K562 (cell line): ENCODE data around the gene NUP210. TPM values are rescaled to one million over a fixed set of nuclear protein-coding genes. Genes with fewer than 3 reads are reported as not detected.
"Not testable (repeated sequence)": the region's sequence is repeated elsewhere in the genome, so short reads cannot be mapped to it uniquely, and the experiment has no call there.

ENCODE experiments used
- ATAC-seq: fragments of 200-7000 bp; cut with Tn5 transposase; 3 replicates; pipeline ENCODE4 v1.9.1; 2020; ENCODE audit warnings: moderate library complexity
- BruUV-seq: library from RNA; stranded (reverse); fragments of 400-500 nt; replicated peaks from 2 replicates; lab custom pipeline; 2021; lab: Mats Ljungman, UMichigan
- CTCF ChIA-PET: fragments of 300-600 bp; formaldehyde crosslinking; extraction: SDS; loops from one replicate; lab custom pipeline; 2021; ENCODE audit warnings: low intra/inter-chr PET ratio; lab: Yijun Ruan, JAX
- POLR2A ChIA-PET: fragments of 300-600, 350-650 bp; sonication (Branson Sonifier 250); formaldehyde crosslinking; extraction: SDS; loops from one replicate; lab custom pipeline; 2021; ENCODE audit warnings: antibody characterized with exemption, inconsistent platforms; lab: Yijun Ruan, JAX
- DNase-seq, 4 experiments: peaks; one replicate each; pipeline versions ENCODE4 v3.0.0 to v3.0.0-alpha.2; 2011 to 2018; ENCODE audit warnings: low spot score in 3 of 4, mixed read lengths in 3 of 4; ENCODE audit errors: extremely low read depth in 1 of 4
- FAIRE-seq: peaks from 2 replicates; lab custom pipeline; 2011; peaks lifted over from hg19 to GRCh38; lab: Jason Lieb, UNC
- H2AFZ ChIP-seq: 2 replicates; pipeline ENCODE4 v1.6.0; 2011; ENCODE audit warnings: low read depth, low read length, control low read depth, inconsistent platforms
- H3K27ac ChIP-seq: fragments of 200-600 bp; 3 replicates; pipeline ENCODE4 v1.8.0; 2011; ENCODE audit warnings: low read depth, mild to moderate bottlenecking, control low read depth, inconsistent platforms, low read length, moderate library complexity, mixed read lengths; ENCODE audit errors: extremely low read depth
- H3K27me3 ChIP-seq, 2 experiments: fragments of 300-600 bp in 1 of 2; 2 replicates in 1 of 2; 3 replicates in 1 of 2; pipeline versions ENCODE4 v1.6.0 to v1.8.0; 2011; ENCODE audit warnings: inconsistent platforms in 2 of 2, low read length in 2 of 2, mild to moderate bottlenecking in 1 of 2, mixed read lengths in 1 of 2, moderate library complexity in 1 of 2; ENCODE audit not compliant: control insufficient read depth in 2 of 2, insufficient read depth in 2 of 2
- H3K36me3 ChIP-seq: fragments of 300-600 bp; 3 replicates; pipeline ENCODE4 v1.8.0; 2011; ENCODE audit warnings: mild to moderate bottlenecking, low read length, inconsistent platforms; ENCODE audit not compliant: control insufficient read depth, insufficient read depth
- H3K4me1 ChIP-seq, 2 experiments: fragments of 200-600 bp in 1 of 2; replicated peaks in 1 of 2; 2 replicates in 1 of 2; 3 replicates in 1 of 2; pipeline versions ENCODE4 v1.5.1 to v1.8.0; 2011; ENCODE audit warnings: inconsistent platforms in 2 of 2, low read length in 2 of 2, mild to moderate bottlenecking in 1 of 2, mixed read lengths in 1 of 2, moderate library complexity in 1 of 2; ENCODE audit not compliant: control insufficient read depth in 2 of 2, insufficient read depth in 2 of 2
- H3K4me2 ChIP-seq: 2 replicates; pipeline ENCODE4 v1.6.1; 2011; ENCODE audit warnings: low read length, control low read depth, inconsistent platforms, mixed read lengths; ENCODE audit not compliant: insufficient read depth
- H3K4me3 ChIP-seq: fragments of 200-600 bp; sonication (generic), shearing (Covaris generic); 2 replicates; pipeline ENCODE4 v1.5.1; 2016; ENCODE audit warnings: control low read depth, inconsistent platforms
- H3K79me2 ChIP-seq: fragments of 200-600 bp; 3 replicates; pipeline ENCODE4 v1.8.0; 2011; ENCODE audit warnings: low read length, inconsistent platforms; ENCODE audit not compliant: control insufficient read depth, insufficient read depth
- H3K9ac ChIP-seq, 2 experiments: 2 replicates each; pipeline versions ENCODE4 v1.6.0 to v1.6.1; 2011; ENCODE audit warnings: low read depth in 2 of 2, low read length in 2 of 2, control low read depth in 1 of 2, inconsistent platforms in 1 of 2, mild to moderate bottlenecking in 1 of 2, mixed read lengths in 1 of 2; ENCODE audit not compliant: insufficient read depth in 1 of 2
- H3K9me1 ChIP-seq: one replicate; pipeline ENCODE4 v1.6.0; 2011; ENCODE audit warnings: inconsistent platforms, mild to moderate bottlenecking, low read length, moderate library complexity; ENCODE audit not compliant: control insufficient read depth, insufficient read depth
- H3K9me3 ChIP-seq: replicated peaks from 2 replicates; pipeline ENCODE4 v1.5.1; 2011; ENCODE audit warnings: low read depth, low read length, inconsistent platforms; ENCODE audit not compliant: control insufficient read depth, insufficient read depth
- H4K20me1 ChIP-seq: replicated peaks from 2 replicates; pipeline ENCODE4 v1.6.1; 2011; ENCODE audit warnings: low read length, inconsistent platforms, mixed read lengths; ENCODE audit not compliant: control insufficient read depth, insufficient read depth
- KHSRP ChIP-seq: fragments of 450-650 bp; IDR thresholded peaks from 2 replicates; pipeline ENCODE4 v1.6.1; 2017
- KLF16 ChIP-seq: IDR thresholded peaks from 2 replicates; pipeline ENCODE4 v1.6.1; 2016; ENCODE audit warnings: antibody characterized with exemption
- MEF2A ChIP-seq: IDR thresholded peaks from 2 replicates; pipeline ENCODE4 v1.6.1; 2011; ENCODE audit warnings: low read depth, mild to moderate bottlenecking, low read length, moderate library complexity; ENCODE audit not compliant: control insufficient read depth
- RHOXF2B ChIP-seq: fragments of 250-450 bp; sonication (Bioruptor Pico); conservative IDR thresholded peaks from 2 replicates; pipeline ENCODE4 v1.5.1; 2021
- RNF219 ChIP-seq: fragments of 250-450 bp; sonication (Bioruptor Pico); IDR thresholded peaks from 2 replicates; pipeline ENCODE4 v1.5.0; 2022; ENCODE audit warnings: mild to moderate bottlenecking
- SRF ChIP-seq, 2 experiments: fragments of 250-450, 450-650 bp in 1 of 2; sonication (Bioruptor Pico) in 1 of 2; sonication (generic) in 1 of 2; formaldehyde crosslinking; IDR thresholded peaks; 2 replicates each; pipeline versions ENCODE4 v1.5.0 to v1.5.1; 2020 to 2022; ENCODE audit warnings: mild to moderate bottlenecking in 1 of 2, missing genetic modification reagents in 1 of 2
- ZFP1 ChIP-seq: fragments of 450-650 bp; formaldehyde crosslinking; IDR thresholded peaks from 2 replicates; pipeline ENCODE4 v1.4.0; 2020; ENCODE audit warnings: mild to moderate bottlenecking, mixed read lengths
- WGBS: fragments of 100-300 bp; shearing (Covaris generic); methylation state at CpG from one replicate; pipeline ENCODE4 v1.1.6; 2016; ENCODE audit warnings: low coverage, mixed read lengths; ENCODE audit not compliant: insufficient coverage; ENCODE audit errors: missing lambda C conversion rate; 5-methylcytosine and 5-hydroxymethylcytosine counted together
- in situ Hi-C: fragments of 300-500 bp; cut with MboI; formaldehyde crosslinking; loops from 4 replicates; pipeline ENCODE4 v1.15.0; 2018; ENCODE audit warnings: inconsistent platforms, mixed read lengths
- intact Hi-C: fragments of 100-400 bp; cut with micrococcal nuclease; formaldehyde crosslinking; loops from 2 replicates; pipeline ENCODE4 v1.14.2; 2022
- polyA plus RNA-seq, 8 experiments: library from polyadenylated mRNA; depleted of rRNA in 4 of 8; stranded (reverse) in 5 of 8; unstranded in 3 of 8; fragments of >200 nt; fragmentation: Nextera tagmentation in 2 of 8; fragmentation: Illumina TruSeq in 1 of 8; extraction: Ambion mirVana in 2 of 8; extraction: Trizol in 1 of 8; gene quantifications; 2 replicates each; pipeline versions ENCODE4 v1.2.1 to v1.2.3, GENCODE V29; 2011 to 2014; ENCODE audit warnings: inconsistent platforms in 1 of 8, missing spikeins in 1 of 8
- total RNA-seq, 7 experiments: library from RNA; depleted of rRNA in 6 of 7; stranded (reverse); fragments of >200 nt in 6 of 7; fragmentation: Illumina TruSeq in 2 of 7; extraction: Trizol in 2 of 7; gene quantifications; 2 replicates each; pipeline versions ENCODE4 v1.2.1 to v1.2.3, GENCODE V29; 2011 to 2021; ENCODE audit warnings: low replicate concordance in 1 of 7

NUP210 gene
- total and polyA plus RNA-seq, 9 of the 15 experiments (the other 6 are each of a cell fraction or from before 2014, with no cell fraction given): 1.2 to 138 (median 44.0) TPM

DNA sequence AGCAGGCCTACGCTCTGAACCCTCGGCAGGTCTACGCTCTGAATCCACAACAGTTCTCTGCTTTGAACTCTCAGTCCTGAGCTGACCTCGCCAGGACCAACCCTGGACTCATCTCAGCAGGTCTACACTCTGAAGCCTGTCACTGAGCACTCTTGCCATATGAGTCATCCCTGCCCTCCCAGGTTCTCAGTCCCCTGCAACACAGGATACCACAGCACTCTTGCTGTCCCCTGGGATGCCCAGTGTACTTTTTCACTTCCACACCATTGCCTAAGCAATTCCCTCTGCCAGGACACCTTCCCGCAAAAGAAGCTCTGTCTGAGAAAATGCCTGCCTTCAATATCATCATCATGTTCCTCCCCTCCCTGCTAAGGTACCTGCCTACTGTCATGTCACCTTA, 42.0 kb downstream of the NUP210 start (continued):
- TF ChIP-seq SRF (CRISPR knock-in tag; IDR thresholded peaks at IDR 0.05) (no peak), KHSRP (no peak), KLF16 (no peak), MEF2A (no peak), RNF219 (CRISPR knock-in tag) (no peak), RHOXF2B (CRISPR knock-in tag) (no peak), ZFP1 (CRISPR knock-in tag) (no peak)

- H3K4me2 ChIP-seq, intact Hi-C loops, H4K20me1 ChIP-seq, FAIRE-seq, H2AFZ ChIP-seq, H3K27me3 ChIP-seq, H3K9me1 ChIP-seq, H3K9ac ChIP-seq, ATAC-seq, H3K4me1 ChIP-seq, H3K27ac ChIP-seq, H3K4me3 ChIP-seq, CTCF ChIA-PET, H3K79me2 ChIP-seq, POLR2A ChIA-PET, BruUV-seq, in situ Hi-C loops, H3K9me3 ChIP-seq, DNase-seq: not testable (repeated sequence)
- peaks cover 97% of the 10 kb centered on the region for H3K36me3 ChIP-seq
- 90% methylated on average over 2 of the region's 2 CpGs for WGBS
Measured at GRCh38 chr3:13377741-13378140, 42.4 kb downstream of the NUP210 start.
